Measurements from ENCODE around the gene ZNF101.

GRCh38 chr19:19697589-19697988 is 28.9 kb downstream of the ZNF101 start:
- TF ChIP-seq CTCF (IDR thresholded peaks at IDR 0.05 in 8 of 11, conservative IDR thresholded peaks at IDR 0.05 in 3 of 11), result no peak
- TF ChIP-seq POLR2AphosphoS5 (IDR thresholded peaks at IDR 0.05), result no peak
